Esophagus muscularis mucosa (tissue), 4 donors: ENCODE data around the gene CEP112.

ENCODE experiments used
- CTCF ChIP-seq, 3 experiments: fragments of 200-600 bp in 2 of 3; fragments of 450-650 bp in 1 of 3; sonication (generic) in 2 of 3; IDR thresholded peaks; one replicate each; pipeline ENCODE4 v1.5.1; 2017 to 2019; ENCODE audit warnings: antibody characterized with exemption in 3 of 3, mild to moderate bottlenecking in 2 of 3, moderate library complexity in 1 of 3
- EP300 ChIP-seq: sonication (generic); formaldehyde crosslinking; IDR thresholded peaks from one replicate; pipeline ENCODE4 v1.6.1; 2017; ENCODE audit warnings: antibody characterized with exemption
- POLR2A ChIP-seq: fragments of 450-650 bp; IDR thresholded peaks from one replicate; pipeline ENCODE4 v1.6.1; 2017; ENCODE audit warnings: antibody characterized with exemption, moderate library complexity, mild to moderate bottlenecking, low read depth
- POLR2AphosphoS5 ChIP-seq, 2 donors: sonication (generic); formaldehyde crosslinking; IDR thresholded peaks; one replicate each; pipeline ENCODE4 v1.6.1; 2017; ENCODE audit warnings: antibody characterized with exemption in 2 of 2

- TF ChIP-seq CTCF (IDR thresholded peaks at IDR 0.05) (no peak), EP300 (no peak), POLR2AphosphoS5 (IDR thresholded peaks at IDR 0.05) (no peak), POLR2A (no peak)
These were observed 45.5 kb downstream of the CEP112 start for GRCh38 chr17:66146394-66146793.
